ENCODE measurements around the gene SSTR4.

- no peak for TF ChIP-seq CTCF (IDR thresholded peaks at IDR 0.05; ENCODE audit: insufficient read depth, low read length, poor library complexity, severe bottlenecking)
- no peak for TF ChIP-seq EZH2phosphoT487 (conservative IDR thresholded peaks at IDR 0.05; ENCODE audit: low read length)
These were observed 1.2 kb upstream of the SSTR4 start for GRCh38 chr20:23033918-23034317.

Measured in SU-DHL-6 (cell line).